Body of pancreas (tissue), 4 donors: Measurements from ENCODE around the gene SLC25A6.

Experiments
- POLR2A ChIP-seq, 3 donors: fragments of 450-650 bp; IDR thresholded peaks; one replicate each; pipeline ENCODE4 v1.6.1; 2016; ENCODE audit warnings: antibody characterized with exemption in 3 of 3, mild to moderate bottlenecking in 2 of 3
- TF ChIP-seq, protein P1 (sequence below), 7 experiments: fragments of 450-650 bp in 4 of 7; fragments of 200-600 bp in 3 of 7; sonication (generic) in 3 of 7; IDR thresholded peaks; one replicate each; pipeline ENCODE4 v1.5.1; 2016 to 2019; ENCODE audit warnings: antibody characterized with exemption in 7 of 7

- TF ChIP-seq POLR2A (IDR thresholded peaks at IDR 0.05) = no peak
- TF ChIP-seq, protein P1, sequence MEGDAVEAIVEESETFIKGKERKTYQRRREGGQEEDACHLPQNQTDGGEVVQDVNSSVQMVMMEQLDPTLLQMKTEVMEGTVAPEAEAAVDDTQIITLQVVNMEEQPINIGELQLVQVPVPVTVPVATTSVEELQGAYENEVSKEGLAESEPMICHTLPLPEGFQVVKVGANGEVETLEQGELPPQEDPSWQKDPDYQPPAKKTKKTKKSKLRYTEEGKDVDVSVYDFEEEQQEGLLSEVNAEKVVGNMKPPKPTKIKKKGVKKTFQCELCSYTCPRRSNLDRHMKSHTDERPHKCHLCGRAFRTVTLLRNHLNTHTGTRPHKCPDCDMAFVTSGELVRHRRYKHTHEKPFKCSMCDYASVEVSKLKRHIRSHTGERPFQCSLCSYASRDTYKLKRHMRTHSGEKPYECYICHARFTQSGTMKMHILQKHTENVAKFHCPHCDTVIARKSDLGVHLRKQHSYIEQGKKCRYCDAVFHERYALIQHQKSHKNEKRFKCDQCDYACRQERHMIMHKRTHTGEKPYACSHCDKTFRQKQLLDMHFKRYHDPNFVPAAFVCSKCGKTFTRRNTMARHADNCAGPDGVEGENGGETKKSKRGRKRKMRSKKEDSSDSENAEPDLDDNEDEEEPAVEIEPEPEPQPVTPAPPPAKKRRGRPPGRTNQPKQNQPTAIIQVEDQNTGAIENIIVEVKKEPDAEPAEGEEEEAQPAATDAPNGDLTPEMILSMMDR (IDR thresholded peaks at IDR 0.05) = no peak
Observed at GRCh38 chrX:1407035-1407434, 15.1 kb upstream of the SLC25A6 start.
